Caki2 (cell line): ENCODE measurements around the gene CADPS. TPM values are rescaled to one million over a fixed set of nuclear protein-coding genes. Genes with fewer than 3 reads are reported as not detected.

Source experiments
- DNase-seq: peaks from one replicate; pipeline ENCODE4 v3.0.0-alpha.2; 2015; ENCODE audit warnings: low read depth
- in situ Hi-C: cut with HindIII; loops from 2 replicates; pipeline ENCODE4 v1.10.0; 2016; ENCODE audit warnings: low sequenced_read_pairs, low pct_unique_long_range_greater_than_20kb, mixed read lengths
- total RNA-seq: library from RNA; depleted of rRNA; stranded (reverse); fragments of >200 nt; shearing (Covaris generic); gene quantifications from 2 replicates; pipeline ENCODE4 v1.2.3, GENCODE V29; 2014; ENCODE audit warnings: low replicate concordance

Gene CADPS
- total RNA-seq, 1 experiment from 2014 or later, result not detected

DNA sequence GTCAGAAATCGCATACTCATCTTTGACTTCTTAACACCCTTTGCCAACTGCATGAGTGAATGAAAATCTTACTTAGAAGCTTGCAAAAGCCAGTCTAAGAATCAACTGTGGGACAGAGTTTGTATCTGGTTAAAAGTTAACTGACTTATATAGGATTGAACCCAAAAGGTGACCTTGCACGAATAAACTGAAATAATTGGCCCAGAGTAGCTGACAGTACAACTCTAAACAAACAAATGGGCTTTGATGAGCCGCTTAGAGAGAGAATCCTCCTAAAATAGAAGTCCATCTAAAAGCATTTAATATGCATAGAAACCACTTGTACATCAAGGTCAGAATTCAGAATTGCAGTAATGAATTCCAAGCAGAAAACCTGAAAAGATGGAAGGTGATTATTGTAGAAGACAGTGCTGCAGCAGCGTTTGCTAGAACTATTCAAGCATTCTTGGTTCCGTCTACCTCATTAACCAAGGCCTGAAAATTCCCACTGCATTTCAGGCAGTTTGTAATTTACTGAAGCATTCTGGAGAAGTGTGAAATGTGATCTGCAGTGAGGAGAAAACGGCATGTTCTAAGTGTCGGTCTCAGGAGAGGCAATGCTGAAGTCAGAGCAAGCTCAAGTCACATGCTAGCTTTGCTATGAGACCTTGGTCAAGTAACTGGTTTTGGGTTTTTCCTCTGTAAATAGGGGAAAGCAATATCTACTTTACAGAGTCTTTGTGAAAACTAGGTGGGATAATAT lies 103.7 kb downstream of the CADPS start:
- DNase-seq, result no peak
- in situ Hi-C loops, result no loop called here

DNA sequence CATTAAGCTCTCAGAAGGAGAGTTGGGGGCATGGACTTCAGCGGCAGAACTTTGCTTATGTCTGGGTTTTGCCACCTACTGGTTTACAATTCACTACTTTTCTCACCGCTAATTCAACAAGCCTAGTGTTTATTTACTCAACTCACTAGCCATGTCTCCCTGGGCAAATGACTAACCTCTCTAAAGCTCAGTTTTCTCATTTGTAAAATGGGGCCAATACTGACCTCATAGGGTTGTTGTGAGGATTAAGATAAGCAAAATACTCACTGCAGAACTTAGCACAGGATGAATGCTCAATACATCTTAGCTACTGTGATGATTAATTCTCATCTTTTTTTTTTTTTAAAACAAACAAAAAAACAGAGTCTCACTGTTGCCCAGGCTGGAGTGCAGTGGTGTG lies 106.3 kb downstream of the CADPS start:
- in situ Hi-C loops, result no loop called here

DNA sequence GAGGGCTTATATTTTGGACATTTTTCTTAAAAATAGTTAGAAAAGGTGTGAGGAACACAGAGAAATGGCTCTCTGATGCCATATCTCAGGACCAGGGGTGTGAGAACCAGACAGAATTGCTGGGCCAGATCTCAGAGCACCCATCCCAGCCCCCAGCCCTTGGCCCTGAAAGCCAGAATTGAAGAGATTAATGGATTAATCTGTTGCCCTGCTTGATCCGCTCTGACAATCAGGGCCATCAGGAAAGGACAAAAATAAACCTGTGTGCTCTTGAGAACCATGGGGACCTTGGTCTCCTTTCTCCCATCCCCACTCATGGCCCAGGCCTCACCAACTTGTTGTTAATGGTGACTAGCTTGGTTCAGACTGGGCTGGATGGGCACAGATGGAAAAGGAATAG lies 113.5 kb downstream of the CADPS start:
- no peak for DNase-seq
- in situ Hi-C loops, result no loop called here

More for the DNA sequence above, 106.3 kb downstream of the CADPS start:
- peak; percentile 0 for DNase-seq

DNA sequence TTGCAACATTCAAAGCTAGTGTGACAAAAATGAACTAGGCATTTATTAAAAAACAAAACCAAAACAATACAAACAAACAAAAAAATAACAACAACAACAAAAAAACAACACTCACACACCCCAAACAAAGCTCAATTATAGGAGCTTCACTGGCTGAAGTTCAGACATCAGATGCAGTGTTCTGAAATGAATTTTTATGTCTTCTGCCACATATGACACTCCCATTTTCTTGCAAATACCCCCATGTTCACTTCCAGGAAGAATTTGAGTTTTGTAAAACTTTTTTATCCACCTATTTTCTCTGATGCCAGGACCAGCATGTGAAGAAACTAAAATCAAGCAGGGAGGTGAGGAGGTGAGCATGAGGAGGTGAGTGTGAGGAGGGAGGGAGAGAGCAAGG lies 113.9 kb downstream of the CADPS start:
- in situ Hi-C loops, result no loop called here
- DNase-seq, result no peak

DNA sequence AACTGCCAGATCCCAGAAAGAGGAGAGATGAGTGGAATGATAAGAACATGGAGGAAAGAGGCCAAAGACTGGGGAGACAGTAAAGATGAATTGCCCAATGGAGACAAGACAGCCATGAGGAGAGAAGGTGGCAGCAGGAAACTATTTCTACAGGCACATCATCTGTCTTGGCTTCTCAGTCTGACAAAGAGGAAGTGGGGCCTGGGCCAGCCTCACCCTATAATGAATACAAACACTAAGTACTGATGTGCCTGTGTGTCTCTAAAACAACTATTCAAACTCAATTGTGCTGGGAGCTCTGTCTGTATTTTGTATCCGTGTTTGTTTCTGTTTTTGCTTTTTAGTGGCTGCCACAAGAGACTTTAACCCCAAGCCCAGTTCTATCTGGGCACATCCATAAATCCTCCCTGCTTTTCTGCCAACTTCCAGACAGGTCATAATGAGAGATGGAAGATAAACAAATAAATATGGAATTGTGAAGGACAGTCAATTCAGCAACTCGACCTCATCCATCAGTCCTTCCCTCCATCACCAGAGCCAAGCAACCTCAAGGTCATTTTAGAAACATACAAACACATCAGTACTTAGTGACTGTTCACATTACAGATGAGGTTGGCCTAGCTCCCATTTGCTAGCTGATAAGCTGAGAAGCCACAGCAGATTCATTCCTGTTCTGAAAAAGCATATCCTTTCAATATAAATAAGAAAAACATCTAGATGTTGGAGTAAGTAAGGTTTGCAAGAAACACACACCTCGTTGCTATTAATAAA lies 116.7 kb downstream of the CADPS start:
- in situ Hi-C loops, result no loop called here
- DNase-seq, result no peak

DNA sequence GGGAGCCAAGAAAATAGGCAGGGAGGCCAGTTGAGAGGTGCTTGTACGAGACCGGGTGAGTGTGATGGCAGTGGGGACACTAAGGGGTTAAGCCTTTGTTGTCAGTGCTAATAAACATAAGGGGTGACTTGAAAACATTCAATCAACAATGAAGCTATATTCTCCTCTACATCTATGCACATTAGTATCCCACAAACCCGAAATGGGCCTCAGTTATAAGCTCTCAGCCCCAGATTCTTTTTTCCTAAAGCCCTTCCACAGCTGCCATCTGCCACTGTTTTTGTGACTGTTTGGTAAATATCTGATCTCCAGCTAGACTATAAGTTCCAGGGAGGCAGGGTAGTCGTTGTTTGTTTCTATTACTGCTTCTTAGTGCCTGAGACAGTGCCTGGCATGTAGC lies 118.2 kb downstream of the CADPS start:
- in situ Hi-C loops, result no loop called here
- DNase-seq, result no peak

DNA sequence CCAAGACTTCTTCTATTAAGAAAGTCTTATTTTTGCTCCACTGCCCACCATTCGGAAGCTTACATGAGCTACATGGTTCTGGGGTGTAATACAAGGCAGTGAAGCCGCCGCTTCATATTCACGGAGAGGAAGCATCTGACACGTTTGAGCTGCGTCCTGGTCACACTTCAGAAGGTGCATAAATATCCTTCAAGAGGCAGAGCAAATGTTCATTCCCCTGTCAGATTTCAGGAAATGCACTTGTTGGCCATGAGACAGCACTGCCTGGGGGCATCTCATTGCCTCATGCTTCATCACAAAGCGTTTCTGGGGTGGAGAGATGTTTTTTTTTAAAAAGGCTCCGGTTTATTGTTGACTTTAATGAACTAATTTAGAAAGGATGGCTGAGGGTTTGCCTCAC lies 119.9 kb downstream of the CADPS start:
- peak; percentile 50 for DNase-seq
- in situ Hi-C loops, result no loop called here

DNA sequence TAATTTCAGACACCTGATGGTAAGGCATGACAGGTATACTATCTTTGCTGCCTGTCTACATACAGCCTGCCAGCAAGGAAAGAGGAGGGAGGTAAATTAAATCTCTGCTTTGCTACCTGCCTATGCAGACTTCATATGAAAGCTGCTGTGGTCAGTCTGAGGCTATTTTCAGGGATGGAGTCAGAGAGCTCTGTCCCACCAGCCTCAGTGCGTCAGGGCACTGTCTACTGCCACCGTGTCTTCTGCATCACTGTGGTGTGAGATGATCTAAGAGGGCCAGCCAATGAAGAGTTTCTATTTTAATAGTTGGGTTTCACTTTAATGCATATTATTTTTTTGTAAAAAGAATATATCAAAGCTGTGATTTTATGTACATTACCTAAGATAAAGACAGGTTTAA lies 125.6 kb downstream of the CADPS start:
- no peak for DNase-seq
- in situ Hi-C loops, result no loop called here

DNA sequence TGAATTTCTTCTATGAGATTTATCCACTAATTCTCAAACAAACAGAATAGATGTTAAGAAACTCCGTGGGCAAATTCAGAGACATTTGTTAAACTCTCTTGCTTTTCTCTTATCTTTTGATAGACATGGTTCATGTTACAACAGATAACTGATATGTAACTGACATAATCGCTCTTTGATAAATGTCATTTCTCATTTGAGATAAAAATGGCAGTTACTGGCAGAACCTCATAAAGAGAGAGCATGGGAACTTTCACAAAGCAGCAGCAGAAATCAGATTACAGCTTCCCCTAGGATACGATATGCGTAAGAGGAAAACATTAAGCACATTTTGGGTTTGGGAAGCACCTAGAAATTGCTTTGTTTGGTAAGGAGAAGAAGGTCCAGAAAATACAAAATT lies 126.1 kb downstream of the CADPS start:
- no peak for DNase-seq
- in situ Hi-C loops, result no loop called here

DNA sequence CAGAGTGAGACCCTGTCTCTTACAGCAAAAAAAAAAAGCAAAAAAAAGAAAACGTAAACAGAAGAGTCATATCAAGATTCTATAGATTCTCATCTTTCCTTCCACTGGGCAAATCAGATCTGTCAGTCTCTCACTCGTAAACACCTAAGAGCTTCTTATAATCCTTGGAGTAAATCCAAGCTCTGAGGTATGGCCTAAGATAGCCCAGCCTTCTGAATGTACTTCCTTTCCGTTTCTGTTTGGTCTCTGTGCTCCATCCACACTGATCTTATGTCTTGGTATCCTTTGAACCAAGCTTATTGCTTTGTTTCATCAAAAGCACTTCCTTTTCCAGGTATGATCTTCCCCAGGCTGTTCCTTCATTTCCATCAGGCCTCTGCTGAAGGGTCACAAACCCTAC lies 137.8 kb downstream of the CADPS start:
- in situ Hi-C loops, result no loop called here
- no peak for DNase-seq

DNA sequence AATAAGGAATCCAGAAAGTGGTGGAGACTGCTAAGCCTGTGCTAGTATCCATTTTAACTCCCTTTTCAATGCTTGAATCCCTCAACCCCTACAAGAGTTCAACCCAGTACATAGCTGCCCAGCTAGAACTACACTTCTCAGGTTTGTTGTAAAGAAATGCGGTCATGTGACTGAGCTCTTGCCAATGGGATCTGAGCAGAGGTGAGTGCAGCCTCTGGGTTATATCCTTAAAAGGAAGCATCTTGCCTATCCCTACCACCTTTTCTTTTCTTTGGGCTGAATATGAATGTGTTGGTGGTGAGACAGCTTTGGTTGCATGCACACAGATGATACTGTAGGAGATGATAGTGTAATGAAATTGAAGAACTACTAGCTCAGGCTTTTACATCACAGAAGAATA lies 139.7 kb downstream of the CADPS start:
- DNase-seq, result no peak
- in situ Hi-C loops, result no loop called here

DNA sequence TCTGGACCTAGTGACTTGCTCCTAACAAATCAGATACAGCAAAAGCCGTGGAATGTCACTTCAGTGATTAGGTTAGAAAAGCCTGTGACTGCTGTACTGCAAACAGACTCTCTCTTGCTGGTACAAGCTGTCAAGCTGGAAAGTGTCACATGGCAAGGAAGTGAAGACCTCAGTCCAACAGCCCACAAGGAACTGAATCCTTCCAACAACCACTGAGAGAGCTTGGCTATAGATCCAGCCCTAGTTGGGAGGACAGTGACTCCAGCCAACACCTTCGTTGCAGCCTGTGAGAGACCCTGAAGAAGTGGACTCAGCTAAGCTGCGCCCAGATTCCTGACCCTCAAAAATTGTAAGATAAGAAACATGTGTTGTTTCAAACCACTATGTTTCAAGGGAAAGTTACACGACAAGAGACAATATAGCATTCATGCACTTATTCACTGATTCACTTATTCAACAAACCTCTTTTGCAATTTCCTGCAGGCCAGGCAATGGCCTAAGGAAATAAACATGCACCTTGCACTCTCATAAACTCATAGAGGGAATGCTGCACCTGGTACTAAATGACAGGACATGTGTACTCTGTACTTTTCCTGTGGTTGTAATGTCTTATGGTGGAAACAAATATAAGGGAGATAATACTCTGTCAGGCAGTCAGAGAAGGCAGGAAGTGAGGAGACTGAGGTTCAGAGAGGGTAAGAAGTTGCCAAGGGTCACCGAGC lies 142.9 kb downstream of the CADPS start:
- no peak for DNase-seq
- in situ Hi-C loops, result no loop called here

DNA sequence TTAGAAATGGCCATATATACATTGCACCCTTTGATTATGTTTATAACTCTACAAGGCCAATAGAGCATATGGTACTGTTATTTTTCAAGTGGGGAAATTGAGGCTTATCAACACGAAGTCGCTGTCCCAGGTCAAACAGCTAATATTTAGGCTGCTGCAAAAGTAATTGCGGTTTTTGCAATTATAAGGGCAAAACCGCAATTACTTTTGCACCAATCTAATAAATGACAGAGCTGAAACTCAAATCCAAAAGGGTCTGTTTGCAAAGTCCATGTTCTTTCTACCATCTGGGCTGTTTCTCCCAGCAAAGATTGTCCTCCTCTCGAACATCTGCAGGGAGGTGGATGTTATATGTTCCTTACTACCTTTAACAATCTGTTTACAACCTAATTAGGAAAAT lies 147.2 kb downstream of the CADPS start:
- no peak for DNase-seq
- in situ Hi-C loops, result no loop called here

DNA sequence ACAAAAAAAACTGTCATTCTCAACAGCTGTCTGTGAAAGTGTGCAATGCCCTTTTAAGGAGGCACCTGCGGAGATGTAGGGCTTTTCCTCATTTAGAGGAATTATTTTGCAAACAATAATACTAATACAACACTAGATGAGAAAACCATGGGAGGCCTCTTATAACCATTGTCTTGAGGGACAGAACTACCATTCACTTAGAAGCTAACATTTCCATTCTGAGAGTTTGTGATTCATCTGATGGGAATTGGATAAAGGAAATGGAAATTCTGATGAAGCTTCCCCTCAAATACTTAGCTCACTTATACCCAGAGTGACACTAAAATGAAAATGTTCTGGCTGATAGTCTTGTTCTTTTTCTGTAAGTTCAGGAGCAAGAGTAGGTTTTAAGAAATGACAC lies 147.7 kb downstream of the CADPS start:
- no peak for DNase-seq
- in situ Hi-C loops, result no loop called here

DNA sequence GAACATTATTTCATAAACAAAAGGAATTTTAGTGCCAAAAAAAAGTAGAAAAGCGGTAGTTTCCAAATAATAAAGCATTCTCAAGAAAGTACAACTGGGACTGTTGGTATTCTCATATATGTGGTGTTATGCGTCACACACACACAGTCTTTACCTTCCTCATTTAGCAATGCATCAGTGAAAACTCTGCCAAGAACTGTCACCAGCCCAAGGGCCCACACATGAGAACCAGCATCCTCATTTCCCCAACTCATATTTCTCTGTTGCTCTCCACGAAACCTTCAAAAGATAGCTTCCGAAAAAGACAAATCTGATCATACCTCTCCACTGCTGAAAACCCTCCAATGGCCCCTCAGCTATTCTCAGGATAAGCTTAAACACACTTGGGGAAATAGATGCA lies 150.7 kb downstream of the CADPS start:
- DNase-seq, result no peak
- in situ Hi-C loops, result no loop called here

DNA sequence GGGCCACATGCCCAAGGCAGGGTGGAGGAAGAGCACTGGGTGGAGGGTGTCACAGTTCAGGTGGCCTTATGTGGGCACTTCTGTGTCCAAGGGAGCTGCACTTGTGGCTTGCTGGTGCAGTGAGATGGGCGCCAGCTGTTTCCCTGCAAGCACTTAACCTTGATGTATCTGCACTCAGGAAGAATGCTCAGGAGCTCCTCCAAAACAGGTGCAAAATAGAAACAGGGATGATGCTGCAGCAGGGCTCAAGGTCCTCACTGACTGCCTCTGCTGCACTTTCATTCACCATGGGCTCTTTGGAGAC lies 151.3 kb downstream of the CADPS start:
- in situ Hi-C loops, result no loop called here

DNA sequence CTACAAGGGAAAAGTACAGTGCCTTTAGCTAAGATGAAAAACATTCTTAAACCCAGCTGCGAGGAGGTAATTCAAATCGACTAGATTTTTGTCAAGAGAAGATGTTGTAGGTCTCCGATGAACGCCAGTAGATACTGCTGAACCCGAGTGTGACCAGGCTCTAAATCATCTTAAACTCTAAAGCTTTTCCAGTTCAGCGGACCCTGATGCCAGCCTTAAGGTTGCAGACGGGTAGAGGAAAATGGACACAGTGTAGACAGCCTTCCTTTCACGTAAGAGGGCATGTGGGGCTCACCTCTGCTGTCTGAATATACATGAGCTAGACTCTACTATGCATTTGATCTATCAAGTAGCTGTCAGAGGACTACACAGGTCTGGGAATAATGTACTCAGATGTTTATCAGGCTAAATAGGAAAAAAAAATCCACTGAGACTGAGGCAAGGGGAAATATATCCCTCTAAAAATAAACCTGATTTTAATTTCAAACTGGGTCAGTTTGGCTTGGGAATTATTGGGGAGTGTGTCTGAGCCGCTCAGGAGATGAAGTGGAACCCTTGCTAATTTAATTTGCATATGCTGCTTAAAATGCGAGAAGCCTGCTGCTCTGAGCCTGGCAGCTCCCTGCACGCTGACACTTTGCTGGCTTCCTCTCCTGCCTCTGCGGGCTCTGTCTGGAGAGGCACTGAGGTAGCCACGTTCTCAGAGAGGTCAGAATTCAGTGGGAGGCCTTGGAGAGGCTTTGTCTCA lies 151.9 kb downstream of the CADPS start:
- in situ Hi-C loops, result no loop called here
- no peak for DNase-seq

More for the DNA sequence above, 151.3 kb downstream of the CADPS start:
- DNase-seq, result no peak

DNA sequence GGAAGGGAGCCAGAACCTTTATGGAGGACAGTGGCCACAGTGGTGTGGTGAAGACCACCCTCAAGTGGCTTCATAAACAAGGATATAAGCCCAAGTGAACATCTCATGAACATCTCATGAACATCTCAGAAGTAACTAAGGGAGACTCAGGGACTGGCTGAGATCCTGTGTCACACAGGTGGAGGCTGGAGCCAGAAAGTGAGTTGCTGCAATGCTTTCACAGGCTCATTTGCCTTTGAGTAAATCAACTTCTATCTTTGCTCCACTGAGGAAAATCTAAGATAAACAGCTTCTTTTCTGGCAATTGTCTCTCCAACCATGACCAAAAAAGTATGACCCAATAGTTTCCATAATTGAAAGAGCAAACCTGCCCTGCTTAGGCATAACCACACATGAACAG lies 152.9 kb downstream of the CADPS start:
- no peak for DNase-seq

More for the DNA sequence above, 152.9 kb downstream of the CADPS start:
- in situ Hi-C loops, result no loop called here
